H1 (cell line): ENCODE measurements around the gene CDKN1A.

ENCODE experiments used
- ATF2 ChIP-seq: IDR thresholded peaks from 2 replicates; pipeline ENCODE4 v1.6.1; 2012; ENCODE audit warnings: low read length, inconsistent platforms
- BRCA1 ChIP-seq: IDR thresholded peaks from 2 replicates; pipeline ENCODE4 v1.6.1; 2012; ENCODE audit warnings: low read depth, low read length, improper control_type of control experiment
- CHD2 ChIP-seq: IDR thresholded peaks from 2 replicates; pipeline ENCODE4 v1.6.1; 2012; ENCODE audit warnings: low read length, improper control_type of control experiment
- CTCF ChIP-seq, 3 experiments: IDR thresholded peaks; 1 replicate in 2 of 3; 2 replicates in 1 of 3; pipeline versions ENCODE4 v1.5.1 to v1.6.1; 2011; ENCODE audit warnings: low read length in 3 of 3, mild to moderate bottlenecking in 3 of 3, inconsistent platforms in 2 of 3, low read depth in 1 of 3, moderate library complexity in 1 of 3; ENCODE audit not compliant: insufficient read depth in 1 of 3; ENCODE audit errors: control extremely low read depth in 1 of 3
- EGR1 ChIP-seq: IDR thresholded peaks from 2 replicates; pipeline ENCODE4 v1.6.1; 2011; ENCODE audit warnings: low read depth, low read length, borderline replicate concordance
- EP300 ChIP-seq, 2 experiments: IDR thresholded peaks; 1 replicate in 1 of 2; 2 replicates in 1 of 2; pipeline ENCODE4 v1.6.1; 2011 to 2012; ENCODE audit warnings: low read depth in 2 of 2, low read length in 2 of 2, mild to moderate bottlenecking in 2 of 2, borderline replicate concordance in 1 of 2, inconsistent platforms in 1 of 2, moderate library complexity in 1 of 2
- FOSL1 ChIP-seq: IDR thresholded peaks from 2 replicates; pipeline ENCODE4 v1.6.1; 2011; ENCODE audit warnings: mild to moderate bottlenecking, low read depth, low read length, moderate library complexity; ENCODE audit not compliant: insufficient read depth
- KDM5A ChIP-seq: fragments of 200-600 bp; IDR thresholded peaks from 2 replicates; pipeline ENCODE4 v1.7.1; 2012; ENCODE audit warnings: mild to moderate bottlenecking, low read length, inconsistent platforms, mixed read lengths
- MAX ChIP-seq: IDR thresholded peaks from 2 replicates; pipeline ENCODE4 v1.6.1; 2012; ENCODE audit warnings: inconsistent platforms
- POLR2A ChIP-seq, 2 experiments: IDR thresholded peaks; 1 replicate in 1 of 2; 2 replicates in 1 of 2; pipeline ENCODE4 v1.6.1; 2011; ENCODE audit warnings: low read depth in 2 of 2, low read length in 2 of 2, mild to moderate bottlenecking in 2 of 2; ENCODE audit errors: control extremely low read depth in 1 of 2
- RAD21 ChIP-seq, 2 experiments: IDR thresholded peaks in 1 of 2; conservative IDR thresholded peaks in 1 of 2; 2 replicates each; pipeline ENCODE4 v1.6.1; 2011; ENCODE audit warnings: low read depth in 2 of 2, low read length in 2 of 2, improper control_type of control experiment in 1 of 2, inconsistent platforms in 1 of 2, mild to moderate bottlenecking in 1 of 2, moderate library complexity in 1 of 2
- SRF ChIP-seq: IDR thresholded peaks from 2 replicates; pipeline ENCODE4 v1.6.1; 2011; ENCODE audit warnings: mild to moderate bottlenecking, low read depth, low read length, moderate library complexity
- TEAD4 ChIP-seq: IDR thresholded peaks from 2 replicates; pipeline ENCODE4 v1.6.1; 2012; ENCODE audit warnings: low read depth, low read length, inconsistent platforms, mixed read lengths

- TF ChIP-seq RAD21 (IDR thresholded peaks at IDR 0.05 in 1 of 2, conservative IDR thresholded peaks at IDR 0.05 in 1 of 2; ENCODE audit: low read depth in 2 of 2, low read length in 2 of 2) (no peak), CTCF (IDR thresholded peaks at IDR 0.05; ENCODE audit: control extremely low read depth in 1 of 3, insufficient read depth in 1 of 3, low read depth in 1 of 3, low read length in 3 of 3) (no peak), CHD2 (no peak), MAX (no peak), ATF2 (no peak), SRF (no peak), TEAD4 (no peak), KDM5A (no peak), EGR1 (no peak), EP300 (IDR thresholded peaks at IDR 0.05; ENCODE audit: borderline replicate concordance in 1 of 2, low read depth in 2 of 2, low read length in 2 of 2) (no peak), FOSL1 (no peak), BRCA1 (no peak), POLR2A (IDR thresholded peaks at IDR 0.05; ENCODE audit: control extremely low read depth in 1 of 2, low read depth in 2 of 2, low read length in 2 of 2) (no peak)
These were observed 9.9 kb upstream of the CDKN1A start for GRCh38 chr6:36668591-36668990.
